MCF 10A (cell line): Measurements from ENCODE around the gene MIA2. TPM values are rescaled to one million over a fixed set of nuclear protein-coding genes. Genes with fewer than 3 reads are reported as not detected.

ENCODE experiments used
- Bru-seq: library from RNA; stranded (reverse); fragments of 400-500 nt; gene quantifications from one replicate; lab custom pipeline; 2021; lab: Mats Ljungman, UMichigan
- BruChase-seq, 2 experiments: library from RNA; stranded (reverse); fragments of 400-500 nt; gene quantifications; one replicate each; lab custom pipeline; 2021; lab: Mats Ljungman, UMichigan
- BruUV-seq: library from RNA; stranded (reverse); fragments of 400-500 nt; replicated peaks from 2 replicates; lab custom pipeline; 2021; lab: Mats Ljungman, UMichigan
- CTCF ChIA-PET: fragments of 300-600 bp; sonication (Branson Sonifier 250); formaldehyde crosslinking; extraction: SDS; loops from one replicate; lab custom pipeline; 2021; ENCODE audit warnings: antibody characterized with exemption, inconsistent platforms; lab: Yijun Ruan, JAX
- POLR2A ChIA-PET: fragments of 300-600, 350-650 bp; sonication (Branson Sonifier 250); formaldehyde crosslinking; extraction: SDS; loops from one replicate; lab custom pipeline; 2020; ENCODE audit warnings: antibody characterized with exemption, inconsistent platforms; lab: Yijun Ruan, JAX
- DNase-seq: peaks from one replicate; pipeline ENCODE4 v3.0.0-alpha.2; 2018; ENCODE audit not compliant: unreplicated experiment
- H3K27ac Mint-ChIP-seq: one replicate; pipeline ENCODE4 v1.8.0; 2022; ENCODE audit warnings: mild to moderate bottlenecking, low read depth, mixed read lengths; ENCODE audit not compliant: unreplicated experiment
- H3K27me3 Mint-ChIP-seq: one replicate; pipeline ENCODE4 v1.8.0; 2022; ENCODE audit warnings: mixed read lengths; ENCODE audit not compliant: insufficient read depth, unreplicated experiment
- H3K36me3 Mint-ChIP-seq: one replicate; pipeline ENCODE4 v1.8.0; 2022; ENCODE audit warnings: mild to moderate bottlenecking, moderate library complexity, mixed read lengths; ENCODE audit not compliant: insufficient read depth, unreplicated experiment
- H3K4me1 Mint-ChIP-seq: one replicate; pipeline ENCODE4 v1.8.0; 2022; ENCODE audit warnings: mixed read lengths; ENCODE audit not compliant: insufficient read depth, unreplicated experiment
- H3K4me3 Mint-ChIP-seq: one replicate; pipeline ENCODE4 v1.8.0; 2022; ENCODE audit warnings: mild to moderate bottlenecking, moderate library complexity, mixed read lengths; ENCODE audit not compliant: unreplicated experiment
- H3K9me3 Mint-ChIP-seq: one replicate; pipeline ENCODE4 v1.8.0; 2022; ENCODE audit warnings: mixed read lengths; ENCODE audit not compliant: unreplicated experiment
- CTCF ChIP-seq: fragments of 200-600 bp; IDR thresholded peaks from one replicate; pipeline ENCODE4 v1.8.0; 2022; ENCODE audit warnings: antibody characterized with exemption, mild to moderate bottlenecking; ENCODE audit not compliant: unreplicated experiment
- intact Hi-C: fragments of 100-400 bp; cut with micrococcal nuclease; formaldehyde crosslinking; loops from 2 replicates; pipeline ENCODE4 v1.14.1; 2022
- long read RNA-seq: library from polyadenylated mRNA; stranded (forward); transcript quantifications from one replicate; pipeline ENCODE4 v2.0.0, GENCODE V29; 2022
- total RNA-seq: library from RNA; stranded (reverse); gene quantifications from 2 replicates; pipeline ENCODE4 v1.2.3, GENCODE V29; 2022

The MIA2 gene
- total RNA-seq: 63.2 and 72.9 TPM in 2 replicates
- percentile 92 among the genes with signal in this experiment for Bru-seq, nascent RNA
- BruChase-seq, experiment 1, labeled RNA remaining after a 6-hour chase: percentile 85 among the genes with signal in this experiment
- BruChase-seq, experiment 2, labeled RNA remaining after a 2-hour chase: percentile 88 among the genes with signal in this experiment
- long read RNA-seq, partial matches to known transcripts: 7 of 126 reads
- long read RNA-seq, other reads (novel, unspliced or antisense): 119 of 126 reads

DNA sequence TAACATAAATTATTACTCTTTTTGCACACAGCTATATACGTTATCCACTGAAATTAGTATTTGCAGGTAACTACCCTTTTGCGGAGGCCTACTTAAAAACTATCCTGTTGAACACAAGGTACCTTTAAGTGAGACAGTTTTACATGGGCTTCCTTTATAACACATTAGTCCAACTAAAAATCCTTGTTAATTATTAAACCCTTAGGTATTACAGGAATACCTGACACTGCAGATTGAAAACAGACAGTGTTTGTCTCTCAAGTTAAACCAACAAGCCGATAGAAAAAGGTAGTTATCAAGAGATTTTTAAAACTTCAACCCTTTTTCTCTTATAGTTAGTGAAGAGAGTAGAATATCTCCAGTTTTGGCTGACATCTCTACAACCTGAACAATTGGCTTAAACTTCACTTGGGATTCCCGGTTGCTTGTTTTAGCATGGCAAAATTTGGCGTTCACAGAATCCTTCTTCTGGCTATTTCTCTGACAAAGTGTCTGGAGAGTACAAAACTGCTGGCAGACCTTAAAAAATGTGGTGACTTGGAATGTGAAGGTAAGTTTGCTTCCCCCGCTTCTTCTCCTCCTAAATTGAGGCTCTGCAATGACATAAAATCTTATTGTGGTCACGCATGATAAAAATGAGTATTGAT, at the start of gene MIA2:
Gene MIA2 (plus strand): TSS at position 236 of the 647 bp plus-strand sequence. CDS start 200 bp downstream, at position 436.
- no peak for DNase-seq
- Mint-ChIP-seq H3K9me3 (no peaks in the 10 kb centered on the region), H3K4me1 (peaks cover 12% of the 10 kb centered on the region), H3K27ac (peak within 1 kb of the TSS; percentile 92), H3K36me3 (no peaks in the 10 kb centered on the region), H3K27me3 (no peaks in the 10 kb centered on the region), H3K4me3 (peak within 1 kb of the TSS; percentile 7)
- POLR2A ChIA-PET: interaction anchor here (1.0 kb wide), 1 partner anchor 31 kb away, joined by 5 read pairs; no protein-coding TSS in a partner anchor
- CTCF ChIA-PET: no interaction called here
- TF ChIP-seq CTCF: no peak
- intact Hi-C loops: loop anchor here (5.0 kb wide), 1 partner anchor 133 kb away; no protein-coding TSS in a partner anchor
- BruUV-seq: no TSS peak

GRCh38 chr14:39184628-39185255, 49.0 kb upstream of the MIA2 start:
- CTCF ChIA-PET: no interaction called here
- Mint-ChIP-seq H3K4me3 (no peak overlapping the region), H3K27ac (no peak overlapping the region), H3K27me3 (no peaks in the 10 kb centered on the region), H3K4me1 (peaks cover 19% of the 10 kb centered on the region), H3K9me3 (no peaks in the 10 kb centered on the region), H3K36me3 (peaks cover 2% of the 10 kb centered on the region)
- intact Hi-C loops: loop anchor here (5.0 kb wide), 1 partner anchor 83 kb away; no protein-coding TSS in a partner anchor
- BruUV-seq: no TSS peak
- no peak for DNase-seq
- POLR2A ChIA-PET: interaction anchor here (0.8 to 2.9 kb wide), 7 partner anchors 8 to 84 kb away, joined by 3 to 12 read pairs (median 7); partner anchors contain the start of genes GEMIN2, PNN and TRAPPC6B
- TF ChIP-seq CTCF: no peak

GRCh38 chr14:39185256-39186049, 48.3 kb upstream of the MIA2 start:
- no peak overlapping the region for H3K4me3 Mint-ChIP-seq
- no peaks in the 10 kb centered on the region for H3K27me3 Mint-ChIP-seq
- intact Hi-C loops: loop anchor here (5.0 kb wide), 1 partner anchor 82 kb away; no protein-coding TSS in a partner anchor
- TF ChIP-seq CTCF: no peak
- ChIA-PET CTCF (interaction anchor here (0.6 kb wide), 1 partner anchor 1104 kb away, joined by 3 read pairs; no protein-coding TSS in a partner anchor), POLR2A (interaction anchor here (0.7 to 2.9 kb wide), 9 partner anchors 8 to 1507 kb away, joined by 3 to 12 read pairs (median 7); partner anchors contain the start of genes GEMIN2, PNN and TRAPPC6B)
- BruUV-seq: no TSS peak
- peaks cover 19% of the 10 kb centered on the region for H3K4me1 Mint-ChIP-seq
- no peak overlapping the region for H3K27ac Mint-ChIP-seq
- no peaks in the 10 kb centered on the region for H3K9me3 Mint-ChIP-seq
- peaks cover 5% of the 10 kb centered on the region for H3K36me3 Mint-ChIP-seq
- DNase-seq: no peak
